PC-3 (cell line): ENCODE measurements around the gene LRP5. TPM values are rescaled to one million over a fixed set of nuclear protein-coding genes. Genes with fewer than 3 reads are reported as not detected.

Experiments
- ATAC-seq: fragments of 200-7000 bp; cut with Tn5 transposase; 2 replicates; pipeline ENCODE4 v1.9.1; 2020; ENCODE audit warnings: mild to moderate bottlenecking, moderate library complexity
- BruUV-seq: library from RNA; stranded (reverse); fragments of 400-500 nt; replicated peaks from 2 replicates; lab custom pipeline; 2021; lab: Mats Ljungman, UMichigan
- CTCF ChIA-PET: fragments of 300-600 bp; sonication (Branson Sonifier 250); formaldehyde crosslinking; loops from one replicate; lab custom pipeline; 2022; ENCODE audit warnings: antibody characterized with exemption; lab: Charles Lee
- POLR2A ChIA-PET: fragments of 300-600 bp; sonication (Branson Sonifier 250); formaldehyde crosslinking; loops from one replicate; lab custom pipeline; 2022; ENCODE audit warnings: antibody characterized with exemption; ENCODE audit not compliant: unreplicated experiment; lab: Charles Lee
- DNase-seq: peaks from one replicate; pipeline ENCODE4 v3.0.0-alpha.2; 2015
- H2AFZ ChIP-seq: fragments of 300-600 bp; sonication (generic); 2 replicates; pipeline ENCODE4 v1.6.0; 2016; ENCODE audit warnings: antibody characterized with exemption, low read length
- H3F3A ChIP-seq: fragments of 300-600 bp; sonication (generic); one replicate; pipeline ENCODE4 v1.6.0; 2017; ENCODE audit warnings: antibody characterized with exemption, low read length, control low read depth, mild to moderate bottlenecking; ENCODE audit not compliant: unreplicated experiment
- H3K27ac ChIP-seq: fragments of 300-600 bp; sonication (generic); 2 replicates; pipeline ENCODE4 v1.5.1; 2016; ENCODE audit warnings: mild to moderate bottlenecking, low read length
- H3K27me3 ChIP-seq: fragments of 300-600 bp; sonication (generic); 2 replicates; pipeline ENCODE4 v1.6.1; 2016; ENCODE audit warnings: low read length, mixed read lengths
- H3K36me3 ChIP-seq: fragments of 300-600 bp; sonication (generic); 2 replicates; pipeline ENCODE4 v1.6.1; 2016; ENCODE audit warnings: low read depth, mixed run types, low read length, mixed read lengths
- H3K4me1 ChIP-seq: fragments of 300-600 bp; sonication (generic); 2 replicates; pipeline ENCODE4 v1.5.1; 2016; ENCODE audit warnings: low read length; ENCODE audit not compliant: insufficient read depth
- H3K4me2 ChIP-seq: fragments of 300-600 bp; sonication (generic); 2 replicates; pipeline ENCODE4 v1.6.0; 2016; ENCODE audit warnings: low read length
- H3K4me3 ChIP-seq: fragments of 300-600 bp; sonication (generic); 2 replicates; pipeline ENCODE4 v1.5.1; 2016; ENCODE audit warnings: mild to moderate bottlenecking, low read length, mixed read lengths
- H3K79me2 ChIP-seq: fragments of 300-600 bp; sonication (generic); 2 replicates; pipeline ENCODE4 v1.6.1; 2017; ENCODE audit warnings: low read length, mixed read lengths
- H3K9ac ChIP-seq: fragments of 300-600 bp; sonication (generic); 2 replicates; pipeline ENCODE4 v1.6.0; 2016; ENCODE audit warnings: mild to moderate bottlenecking, low read length
- H3K9me2 ChIP-seq: fragments of 300-600 bp; sonication (generic); replicated peaks from 2 replicates; pipeline ENCODE4 v1.6.1; 2016; ENCODE audit warnings: mixed run types, low read length, mixed read lengths
- H3K9me3 ChIP-seq: fragments of 300-600 bp; sonication (generic); 2 replicates; pipeline ENCODE4 v1.6.1; 2016; ENCODE audit warnings: low read length, mixed read lengths
- H4K20me1 ChIP-seq: fragments of 300-600 bp; sonication (generic); 2 replicates; pipeline ENCODE4 v1.6.1; 2016; ENCODE audit warnings: low read length, mixed read lengths
- EZH2 ChIP-seq: fragments of 300-600 bp; sonication (generic); IDR thresholded peaks from one replicate; pipeline ENCODE4 v1.6.1; 2017; ENCODE audit warnings: antibody characterized with exemption, mild to moderate bottlenecking, low read length; ENCODE audit not compliant: unreplicated experiment
- EZH2phosphoT487 ChIP-seq: fragments of 300-600 bp; sonication (generic); IDR thresholded peaks from 2 replicates; pipeline ENCODE4 v1.6.1; 2018; ENCODE audit warnings: mild to moderate bottlenecking, antibody characterized with exemption, low read length, borderline replicate concordance
- intact Hi-C: fragments of 100-400 bp; cut with micrococcal nuclease; formaldehyde crosslinking; loops from 2 replicates; pipeline ENCODE4 v1.9.0; 2023
- total RNA-seq: library from RNA; depleted of rRNA; stranded (reverse); fragments of >200 nt; gene quantifications from 2 replicates; pipeline ENCODE4 v1.2.3, GENCODE V29; 2014
- TF ChIP-seq, protein P1 (sequence below): fragments of 300-600 bp; sonication (generic); conservative IDR thresholded peaks from 2 replicates; pipeline ENCODE4 v1.5.1; 2017; ENCODE audit warnings: antibody characterized with exemption, low read depth, mild to moderate bottlenecking, low read length

Gene LRP5
- total RNA-seq, 1 experiment from 2014 or later, result 64.3 TPM

DNA sequence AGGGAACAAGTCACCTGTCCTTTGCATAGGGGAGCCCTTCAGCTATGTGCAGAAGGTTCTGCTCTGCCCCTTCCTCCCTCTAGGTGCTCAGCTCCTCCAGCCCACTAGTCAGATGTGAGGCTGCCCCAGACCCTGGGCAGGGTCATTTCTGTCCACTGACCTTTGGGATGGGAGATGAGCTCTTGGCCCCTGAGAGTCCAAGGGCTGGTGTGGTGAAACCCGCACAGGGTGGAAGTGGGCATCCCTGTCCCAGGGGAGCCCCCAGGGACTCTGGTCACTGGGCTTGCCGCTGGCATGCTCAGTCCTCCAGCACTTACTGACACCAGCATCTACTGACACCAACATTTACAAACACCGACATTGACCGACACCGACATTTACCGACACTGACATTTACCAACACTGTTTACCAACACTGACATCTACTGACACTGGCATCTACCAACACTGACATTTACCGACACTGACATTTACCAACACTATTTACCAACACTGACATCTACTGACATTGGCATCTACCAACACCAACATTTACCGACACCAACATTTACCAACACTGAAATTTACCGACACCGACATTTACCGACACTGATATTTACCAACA is 76.3 kb downstream of the LRP5 start:
- no peak for ATAC-seq
- no TSS peak for BruUV-seq
- no peaks in the 10 kb centered on the region for H3K4me1 ChIP-seq
- H3K79me2 ChIP-seq, result peaks cover 9% of the 10 kb centered on the region; the same call in 1 of the 2 replicates
- H3K27me3 ChIP-seq, result no peaks in the 10 kb centered on the region
- no peak for DNase-seq
- no peaks in the 10 kb centered on the region for H3F3A ChIP-seq
- TF ChIP-seq EZH2, result no peak
- TF ChIP-seq, protein P1, sequence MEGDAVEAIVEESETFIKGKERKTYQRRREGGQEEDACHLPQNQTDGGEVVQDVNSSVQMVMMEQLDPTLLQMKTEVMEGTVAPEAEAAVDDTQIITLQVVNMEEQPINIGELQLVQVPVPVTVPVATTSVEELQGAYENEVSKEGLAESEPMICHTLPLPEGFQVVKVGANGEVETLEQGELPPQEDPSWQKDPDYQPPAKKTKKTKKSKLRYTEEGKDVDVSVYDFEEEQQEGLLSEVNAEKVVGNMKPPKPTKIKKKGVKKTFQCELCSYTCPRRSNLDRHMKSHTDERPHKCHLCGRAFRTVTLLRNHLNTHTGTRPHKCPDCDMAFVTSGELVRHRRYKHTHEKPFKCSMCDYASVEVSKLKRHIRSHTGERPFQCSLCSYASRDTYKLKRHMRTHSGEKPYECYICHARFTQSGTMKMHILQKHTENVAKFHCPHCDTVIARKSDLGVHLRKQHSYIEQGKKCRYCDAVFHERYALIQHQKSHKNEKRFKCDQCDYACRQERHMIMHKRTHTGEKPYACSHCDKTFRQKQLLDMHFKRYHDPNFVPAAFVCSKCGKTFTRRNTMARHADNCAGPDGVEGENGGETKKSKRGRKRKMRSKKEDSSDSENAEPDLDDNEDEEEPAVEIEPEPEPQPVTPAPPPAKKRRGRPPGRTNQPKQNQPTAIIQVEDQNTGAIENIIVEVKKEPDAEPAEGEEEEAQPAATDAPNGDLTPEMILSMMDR, result 0 out of 2 replicates have a peak, but pooled peaks have one; percentile 19
- H4K20me1 ChIP-seq, result no peaks in the 10 kb centered on the region
- H3K9me3 ChIP-seq, result no peaks in the 10 kb centered on the region
- intact Hi-C loops, result loop anchor here (10.0 kb wide), 1 partner anchor 46 kb away; no protein-coding TSS in a partner anchor
- no peak overlapping the region for H3K4me3 ChIP-seq
- no peak overlapping the region for H3K27ac ChIP-seq
- peaks cover 22% of the 10 kb centered on the region for H3K36me3 ChIP-seq
- H3K9me2 ChIP-seq, result no peaks in the 10 kb centered on the region
- CTCF ChIA-PET, result interaction anchor here (1.7 kb wide), 1 partner anchor 131 kb away, joined by 4 read pairs; no protein-coding TSS in a partner anchor
- POLR2A ChIA-PET, result no interaction called here
- no peak overlapping the region for H2AFZ ChIP-seq
- H3K4me2 ChIP-seq, result no peak overlapping the region
- H3K9ac ChIP-seq, result no peak overlapping the region

DNA sequence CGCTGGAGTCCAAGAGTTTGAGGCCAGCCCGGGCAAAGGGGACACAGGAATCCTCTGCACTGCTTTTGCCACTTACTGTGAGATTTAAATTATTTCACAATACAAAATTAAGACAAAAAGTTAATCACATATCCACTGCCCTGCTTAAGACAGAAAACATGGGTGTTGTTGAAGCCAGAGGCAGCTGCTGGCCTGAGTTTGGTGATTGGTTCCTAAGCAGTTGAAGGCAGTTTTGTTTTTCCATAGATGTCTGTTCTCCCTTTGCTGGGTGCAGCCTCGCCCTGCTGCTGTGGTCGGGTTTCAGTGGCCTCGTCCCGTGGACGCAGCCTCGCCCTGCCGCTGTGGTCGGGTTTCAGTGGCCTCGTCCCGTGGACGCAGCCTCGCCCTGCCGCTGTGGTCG is 77.9 kb downstream of the LRP5 start:
- peaks cover 22% of the 10 kb centered on the region for H3K36me3 ChIP-seq
- no peaks in the 10 kb centered on the region for H4K20me1 ChIP-seq
- POLR2A ChIA-PET, result no interaction called here
- H3K9me3 ChIP-seq, result no peaks in the 10 kb centered on the region
- no TSS peak for BruUV-seq
- no peaks in the 10 kb centered on the region for H3F3A ChIP-seq
- intact Hi-C loops, result no loop called here
- TF ChIP-seq EZH2phosphoT487 (no peak), EZH2 (no peak)
- TF ChIP-seq, protein P1, result no peak
- H2AFZ ChIP-seq, result no peak overlapping the region
- H3K27me3 ChIP-seq, result no peaks in the 10 kb centered on the region
- H3K4me3 ChIP-seq, result no peak overlapping the region
- DNase-seq (no peak), ATAC-seq (no peak)
- H3K79me2 ChIP-seq, result no peaks in the 10 kb centered on the region
- no peak overlapping the region for H3K4me2 ChIP-seq
- H3K9ac ChIP-seq, result no peak overlapping the region
- H3K27ac ChIP-seq, result no peak overlapping the region
- no peaks in the 10 kb centered on the region for H3K4me1 ChIP-seq
- CTCF ChIA-PET, result no interaction called here
- no peaks in the 10 kb centered on the region for H3K9me2 ChIP-seq

DNA sequence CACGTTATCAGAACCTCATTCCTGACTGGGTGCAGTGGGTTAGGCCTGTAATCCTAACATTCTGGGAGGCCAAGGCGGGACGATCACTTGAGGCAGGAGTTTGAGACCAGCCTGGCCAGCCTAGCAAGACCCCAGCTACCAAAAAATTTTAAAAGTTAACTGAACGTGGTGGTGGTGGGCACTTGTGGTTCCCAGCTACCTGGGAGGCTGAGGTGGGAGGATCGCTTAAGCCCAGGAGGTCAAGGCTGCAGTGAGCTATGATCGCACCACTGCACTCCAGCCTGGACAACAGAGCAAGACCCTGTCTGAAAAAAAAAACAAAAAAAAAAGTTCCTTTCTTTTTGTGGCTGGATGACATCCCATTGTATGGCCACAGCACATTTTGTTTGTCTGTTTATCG is 80.4 kb downstream of the LRP5 start:
- H3K36me3 ChIP-seq, result peaks cover 19% of the 10 kb centered on the region
- no peak overlapping the region for H3K27ac ChIP-seq
- H4K20me1 ChIP-seq, result no peaks in the 10 kb centered on the region
- no peaks in the 10 kb centered on the region for H3F3A ChIP-seq
- ChIA-PET POLR2A (no interaction called here), CTCF (no interaction called here)
- H3K4me3 ChIP-seq, result no peak overlapping the region
- H3K9me2 ChIP-seq, result no peaks in the 10 kb centered on the region
- intact Hi-C loops, result no loop called here
- H3K27me3 ChIP-seq, result no peaks in the 10 kb centered on the region
- TF ChIP-seq, protein P1, result no peak
- TF ChIP-seq EZH2, result no peak
- H3K9me3 ChIP-seq, result no peaks in the 10 kb centered on the region
- H2AFZ ChIP-seq, result no peak overlapping the region
- no peak overlapping the region for H3K9ac ChIP-seq
- no peaks in the 10 kb centered on the region for H3K79me2 ChIP-seq
- no TSS peak for BruUV-seq
- H3K4me1 ChIP-seq, result no peaks in the 10 kb centered on the region
- DNase-seq (no peak), ATAC-seq (no peak)
- no peak overlapping the region for H3K4me2 ChIP-seq
